GM21390 (cell line): Measurements from ENCODE around the gene LGR4.
"Not testable (repeated sequence)": the region's sequence is repeated elsewhere in the genome, so short reads cannot be mapped to it uniquely, and the experiment has no call there.

Experiments
- ATAC-seq: cut with Tn5 transposase; IDR thresholded peaks from one replicate; pipeline ENCODE4 v1.9.1; 2021; ENCODE audit not compliant: unreplicated experiment

LGR4 gene

GRCh38 chr11:27472398-27473016 lies at the start of gene LGR4:
Gene LGR4 (minus strand): TSS chr11:27472790. CDS start chr11:27472302, 488 bp downstream.
- ATAC-seq: peak; percentile 84

GRCh38 chr11:27520226-27520625 lies 47.6 kb upstream of the LGR4 start:
- ATAC-seq: no peak

GRCh38 chr11:27518518-27518917 lies 45.9 kb upstream of the LGR4 start:
- no peak for ATAC-seq

- not testable (repeated sequence) for ATAC-seq
These were observed 44.9 kb upstream of the LGR4 start for GRCh38 chr11:27517490-27517889.

GRCh38 chr11:27514558-27514957 lies 42.0 kb upstream of the LGR4 start:
- no peak for ATAC-seq

GRCh38 chr11:27514076-27514475 lies 41.5 kb upstream of the LGR4 start:
- ATAC-seq: no peak

- ATAC-seq: no peak
These were observed 40.8 kb upstream of the LGR4 start for GRCh38 chr11:27513389-27513788.

GRCh38 chr11:27512238-27512637 lies 39.6 kb upstream of the LGR4 start:
- ATAC-seq: no peak

GRCh38 chr11:27509908-27510307 lies 37.3 kb upstream of the LGR4 start:
- no peak for ATAC-seq

- ATAC-seq: no peak
These were observed 35.1 kb upstream of the LGR4 start for GRCh38 chr11:27507557-27508322.

GRCh38 chr11:27506200-27507182 lies 33.9 kb upstream of the LGR4 start, which contains the start of gene LIN7C:
Gene LIN7C (minus strand): TSS chr11:27506769. CDS start chr11:27506752, 17 bp downstream.
- peak; percentile 93 for ATAC-seq

GRCh38 chr11:27505781-27506180 lies 33.2 kb upstream of the LGR4 start:
- peak; percentile 5 for ATAC-seq

- ATAC-seq: no peak
These were observed 31.6 kb upstream of the LGR4 start for GRCh38 chr11:27504205-27504604.

- no peak for ATAC-seq
These were observed 28.5 kb upstream of the LGR4 start for GRCh38 chr11:27501100-27501499.

- ATAC-seq: no peak
These were observed 25.3 kb upstream of the LGR4 start for GRCh38 chr11:27497911-27498310.

- ATAC-seq: peak; percentile 71
These were observed 24.8 kb upstream of the LGR4 start for GRCh38 chr11:27497284-27497866.

- no peak for ATAC-seq
These were observed 23.9 kb upstream of the LGR4 start for GRCh38 chr11:27496461-27496860.

GRCh38 chr11:27495710-27496300 lies 23.2 kb upstream of the LGR4 start:
- no peak for ATAC-seq

- no peak for ATAC-seq
These were observed 16.5 kb upstream of the LGR4 start for GRCh38 chr11:27489092-27489491.

- ATAC-seq: no peak
These were observed 15.1 kb upstream of the LGR4 start for GRCh38 chr11:27487706-27488105.
